NCI-H2029 treated with DMSO at 0.1 percent for 48 hours (cell line): ENCODE measurements around the gene PRM3.

Source experiments
- DNase-seq: peaks from one replicate; lab custom pipeline; 2025; lab: John Stamatoyannopoulos, UW

PRM3 gene

GRCh38 chr16:11258553-11259492 lies 14.6 kb downstream of the PRM3 start:
- DNase-seq = peak; percentile 16

- peak; percentile 33 for DNase-seq
Measured at GRCh38 chr16:11257131-11257938, 16.1 kb downstream of the PRM3 start.

- no peak for DNase-seq
Measured at GRCh38 chr16:11256661-11257130, 16.7 kb downstream of the PRM3 start.

GRCh38 chr16:11255737-11256660 lies 17.4 kb downstream of the PRM3 start, which contains the start of gene SOCS1:
TSS of gene SOCS1 (minus strand) at chr16:11256204. CDS start at chr16:11255478, 726 bp downstream.
- DNase-seq = peak; percentile 62

- no peak for DNase-seq
Measured at GRCh38 chr16:11254913-11255736, 18.3 kb downstream of the PRM3 start.

- no peak for DNase-seq
Measured at GRCh38 chr16:11253995-11254912, 19.2 kb downstream of the PRM3 start.

- DNase-seq = no peak
Measured at GRCh38 chr16:11253009-11253994, 20.1 kb downstream of the PRM3 start.

- no peak for DNase-seq
Measured at GRCh38 chr16:11252482-11252931, 20.9 kb downstream of the PRM3 start.

GRCh38 chr16:11251525-11252481 lies 21.6 kb downstream of the PRM3 start:
- no peak for DNase-seq

- no peak for DNase-seq
Measured at GRCh38 chr16:11250786-11251524, 22.5 kb downstream of the PRM3 start.

- DNase-seq = no peak
Measured at GRCh38 chr16:11250091-11250785, 23.2 kb downstream of the PRM3 start.

- DNase-seq = no peak
Measured at GRCh38 chr16:11249233-11250061, 24.0 kb downstream of the PRM3 start.

GRCh38 chr16:11248133-11248532 lies 25.3 kb downstream of the PRM3 start:
- DNase-seq = no peak

- no peak for DNase-seq
Measured at GRCh38 chr16:11245988-11246387, 27.4 kb downstream of the PRM3 start.

GRCh38 chr16:11245222-11245737 lies 28.1 kb downstream of the PRM3 start:
- no peak for DNase-seq
